ENCODE data around the gene TSPO2. TPM values are rescaled to one million over a fixed set of nuclear protein-coding genes. Genes with fewer than 3 reads are reported as not detected.

TSPO2 gene
- total and polyA plus RNA-seq, 2 of the 13 experiments (the other 11 are each of a cell fraction or from before 2014, with no cell fraction given): 0.55 TPM; not detected in 1

Other genes with a start within 250 kb of the TSPO2 start
- 0.87 and 2.4 TPM in 2 replicates for gene UNC5CL, start 3.2 kb upstream of the TSPO2 start, total RNA-seq (2016; rRNA removed; fragmentation: Illumina TruSeq; extraction: Trizol)
- gene UNC5CL, start 3.2 kb upstream of the TSPO2 start, polyA plus RNA-seq (2011; rRNA removed): 2.5 TPM in 2 replicates
- gene APOBEC2, start 10.7 kb downstream of the TSPO2 start, total RNA-seq (2016; rRNA removed; fragmentation: Illumina TruSeq; extraction: Trizol): 0.09 and 0.35 TPM in 2 replicates
- not detected in 2 replicates for gene APOBEC2, start 10.7 kb downstream of the TSPO2 start, polyA plus RNA-seq (2011; rRNA removed)
- gene OARD1, start 29.9 kb downstream of the TSPO2 start, total RNA-seq (2016; rRNA removed; fragmentation: Illumina TruSeq; extraction: Trizol): 49.0 and 60.4 TPM in 2 replicates
- gene OARD1, start 29.9 kb downstream of the TSPO2 start, polyA plus RNA-seq (2011; rRNA removed): 14.0 and 18.4 TPM in 2 replicates
- gene NFYA, start 30.5 kb downstream of the TSPO2 start, total RNA-seq (2016; rRNA removed; fragmentation: Illumina TruSeq; extraction: Trizol): 22.9 and 52.0 TPM in 2 replicates
- 14.8 and 16.0 TPM in 2 replicates for gene NFYA, start 30.5 kb downstream of the TSPO2 start, polyA plus RNA-seq (2011; rRNA removed)
- not detected in 2 replicates for gene TREML1, start 111.9 kb downstream of the TSPO2 start, total RNA-seq (2016; rRNA removed; fragmentation: Illumina TruSeq; extraction: Trizol)
- gene TREML1, start 111.9 kb downstream of the TSPO2 start, polyA plus RNA-seq (2011; rRNA removed): not detected in 2 replicates
- 0.11 TPM in 1 of 2 replicates, not detected in the other for gene TREM2, start 120.6 kb downstream of the TSPO2 start, total RNA-seq (2016; rRNA removed; fragmentation: Illumina TruSeq; extraction: Trizol)
- gene TREM2, start 120.6 kb downstream of the TSPO2 start, polyA plus RNA-seq (2011; rRNA removed): not detected in 2 replicates
- gene TREML2, start 158.7 kb downstream of the TSPO2 start, total RNA-seq (2016; rRNA removed; fragmentation: Illumina TruSeq; extraction: Trizol): not detected in 2 replicates
- gene TREML2, start 158.7 kb downstream of the TSPO2 start, polyA plus RNA-seq (2011; rRNA removed): not detected in 2 replicates
- not detected in 2 replicates for gene TREML4, start 185.9 kb downstream of the TSPO2 start, total RNA-seq (2016; rRNA removed; fragmentation: Illumina TruSeq; extraction: Trizol)
- gene TREML4, start 185.9 kb downstream of the TSPO2 start, polyA plus RNA-seq (2011; rRNA removed): not detected in 2 replicates
- gene TREM1, start 244.2 kb downstream of the TSPO2 start, total RNA-seq (2016; rRNA removed; fragmentation: Illumina TruSeq; extraction: Trizol): not detected in 2 replicates
- 0.27 and 0.49 TPM in 2 replicates for gene TREM1, start 244.2 kb downstream of the TSPO2 start, polyA plus RNA-seq (2011; rRNA removed)

Measured in HepG2 (cell line).